T-helper 9 cell (primary cell): ENCODE data around the gene TMC2.
"Not testable (repeated sequence)": the region's sequence is repeated elsewhere in the genome, so short reads cannot be mapped to it uniquely, and the experiment has no call there.

Experiments
- DNase-seq: peaks from one replicate; pipeline ENCODE4 v3.0.0-alpha.2; 2020
- total RNA-seq, 2 donors: gene quantifications; one replicate each; lab custom pipeline; 2026; lab: John Stamatoyannopoulos, UW

The TMC2 gene, protein sequence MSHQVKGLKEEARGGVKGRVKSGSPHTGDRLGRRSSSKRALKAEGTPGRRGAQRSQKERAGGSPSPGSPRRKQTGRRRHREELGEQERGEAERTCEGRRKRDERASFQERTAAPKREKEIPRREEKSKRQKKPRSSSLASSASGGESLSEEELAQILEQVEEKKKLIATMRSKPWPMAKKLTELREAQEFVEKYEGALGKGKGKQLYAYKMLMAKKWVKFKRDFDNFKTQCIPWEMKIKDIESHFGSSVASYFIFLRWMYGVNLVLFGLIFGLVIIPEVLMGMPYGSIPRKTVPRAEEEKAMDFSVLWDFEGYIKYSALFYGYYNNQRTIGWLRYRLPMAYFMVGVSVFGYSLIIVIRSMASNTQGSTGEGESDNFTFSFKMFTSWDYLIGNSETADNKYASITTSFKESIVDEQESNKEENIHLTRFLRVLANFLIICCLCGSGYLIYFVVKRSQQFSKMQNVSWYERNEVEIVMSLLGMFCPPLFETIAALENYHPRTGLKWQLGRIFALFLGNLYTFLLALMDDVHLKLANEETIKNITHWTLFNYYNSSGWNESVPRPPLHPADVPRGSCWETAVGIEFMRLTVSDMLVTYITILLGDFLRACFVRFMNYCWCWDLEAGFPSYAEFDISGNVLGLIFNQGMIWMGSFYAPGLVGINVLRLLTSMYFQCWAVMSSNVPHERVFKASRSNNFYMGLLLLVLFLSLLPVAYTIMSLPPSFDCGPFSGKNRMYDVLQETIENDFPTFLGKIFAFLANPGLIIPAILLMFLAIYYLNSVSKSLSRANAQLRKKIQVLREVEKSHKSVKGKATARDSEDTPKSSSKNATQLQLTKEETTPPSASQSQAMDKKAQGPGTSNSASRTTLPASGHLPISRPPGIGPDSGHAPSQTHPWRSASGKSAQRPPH
- 0 to 0.07 reads per million in 2 donors for total RNA-seq

DNA sequence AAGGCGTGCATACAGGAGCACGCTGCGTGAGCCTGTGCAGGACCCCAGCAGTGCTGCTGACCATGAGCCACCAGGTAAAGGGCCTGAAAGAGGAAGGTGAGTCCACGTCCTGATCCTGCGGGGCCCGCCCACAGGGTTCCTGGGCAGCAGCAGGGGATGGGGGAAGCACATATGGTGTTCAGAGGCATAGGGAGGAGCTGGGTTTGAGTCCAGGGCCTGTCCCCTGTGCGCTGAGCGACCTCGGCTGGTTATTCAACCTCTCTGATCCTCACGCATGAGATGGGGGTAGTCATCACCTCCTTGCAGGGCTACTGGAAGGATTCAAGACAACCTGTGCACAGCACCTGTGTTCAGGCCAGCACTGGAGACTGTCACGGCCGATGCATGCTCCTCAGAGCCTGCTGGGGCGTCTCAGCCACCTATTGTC is at the start of gene TMC2:
Gene TMC2 (plus strand): TSS at position 14 of the 427 bp plus-strand sequence. CDS start 49 bp downstream, at position 63.
- no peak for DNase-seq

DNA sequence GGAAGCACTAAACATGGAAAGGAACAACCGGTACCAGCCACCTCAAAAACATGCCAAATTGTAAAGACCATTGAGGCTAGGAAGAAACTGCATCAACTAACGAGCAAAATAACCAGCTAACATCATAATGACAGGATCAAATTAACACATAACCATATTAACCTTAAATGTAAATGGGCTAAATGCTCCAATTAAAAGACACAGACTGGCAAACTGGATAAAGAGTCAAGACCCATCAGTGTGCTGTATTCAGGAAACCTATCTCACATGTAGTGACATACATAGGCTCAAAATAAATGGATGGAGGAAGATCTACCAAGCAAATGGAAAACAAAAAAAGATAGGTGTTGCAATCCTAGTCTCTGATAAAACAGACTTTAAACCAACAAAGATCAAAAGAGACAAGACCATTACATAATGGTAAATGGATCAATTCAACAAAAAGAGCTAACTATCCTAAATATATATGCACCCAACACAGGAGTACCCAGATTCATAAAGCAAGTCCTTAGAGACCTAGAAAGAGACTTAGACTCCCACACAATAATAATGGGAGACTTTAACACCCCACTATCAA is 33.5 kb upstream of the TMC2 start:
- not testable (repeated sequence) for DNase-seq

DNA sequence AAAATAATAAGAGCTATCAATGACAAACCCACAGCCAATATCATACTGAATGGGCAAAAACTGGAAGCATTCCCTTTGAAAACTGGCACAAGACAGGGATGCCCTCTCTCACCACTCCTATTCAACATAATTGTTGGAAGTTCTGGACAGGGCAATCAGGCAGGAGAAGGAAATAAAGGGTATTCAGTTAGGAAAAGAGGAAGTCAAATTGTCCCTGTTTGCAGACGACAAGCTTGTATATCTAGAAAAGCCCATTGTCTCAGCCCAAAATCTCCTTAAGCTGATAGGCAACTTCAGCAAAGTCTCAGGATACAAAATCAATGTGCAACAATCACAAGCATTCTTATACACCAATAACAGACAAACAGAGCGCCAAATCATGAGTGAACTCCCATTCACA is 31.6 kb upstream of the TMC2 start:
- not testable (repeated sequence) for DNase-seq

DNA sequence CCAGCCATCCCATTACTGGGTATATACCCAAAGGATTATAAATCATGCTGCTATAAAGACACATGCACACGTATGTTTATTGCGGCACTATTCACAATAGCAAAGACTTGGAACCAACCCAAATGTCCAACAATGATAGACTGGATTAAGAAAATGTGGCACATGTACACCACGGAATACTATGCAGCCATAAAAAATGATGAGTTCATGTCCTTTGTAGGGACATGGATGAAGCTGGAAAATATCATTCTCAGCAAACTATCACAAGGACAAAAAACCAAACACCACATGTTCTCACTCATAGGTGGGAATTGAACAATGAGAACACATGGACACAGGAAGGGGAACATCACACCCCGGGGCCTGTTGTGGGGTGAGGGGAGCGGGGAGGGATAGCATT is 29.9 kb upstream of the TMC2 start:
- DNase-seq: not testable (repeated sequence)

DNA sequence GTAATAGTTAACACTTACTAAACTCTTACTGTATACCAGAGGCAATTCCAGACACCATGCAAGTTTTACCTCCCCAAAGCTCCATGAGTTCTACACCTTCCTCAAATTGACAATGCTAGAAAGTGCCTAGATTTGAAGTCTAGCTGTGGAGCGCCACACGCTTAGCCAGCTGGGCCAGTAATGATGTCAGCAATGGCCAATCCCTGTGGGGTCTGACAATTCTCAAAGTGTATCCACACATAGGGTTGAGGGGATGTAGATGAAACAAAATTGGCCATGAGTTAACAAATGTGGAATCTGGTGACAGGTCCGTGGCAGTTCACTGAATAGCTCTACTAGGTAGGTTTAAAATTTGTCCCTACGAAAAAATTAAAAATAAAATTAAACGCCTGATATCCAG is 28.9 kb upstream of the TMC2 start:
- no peak for DNase-seq

DNA sequence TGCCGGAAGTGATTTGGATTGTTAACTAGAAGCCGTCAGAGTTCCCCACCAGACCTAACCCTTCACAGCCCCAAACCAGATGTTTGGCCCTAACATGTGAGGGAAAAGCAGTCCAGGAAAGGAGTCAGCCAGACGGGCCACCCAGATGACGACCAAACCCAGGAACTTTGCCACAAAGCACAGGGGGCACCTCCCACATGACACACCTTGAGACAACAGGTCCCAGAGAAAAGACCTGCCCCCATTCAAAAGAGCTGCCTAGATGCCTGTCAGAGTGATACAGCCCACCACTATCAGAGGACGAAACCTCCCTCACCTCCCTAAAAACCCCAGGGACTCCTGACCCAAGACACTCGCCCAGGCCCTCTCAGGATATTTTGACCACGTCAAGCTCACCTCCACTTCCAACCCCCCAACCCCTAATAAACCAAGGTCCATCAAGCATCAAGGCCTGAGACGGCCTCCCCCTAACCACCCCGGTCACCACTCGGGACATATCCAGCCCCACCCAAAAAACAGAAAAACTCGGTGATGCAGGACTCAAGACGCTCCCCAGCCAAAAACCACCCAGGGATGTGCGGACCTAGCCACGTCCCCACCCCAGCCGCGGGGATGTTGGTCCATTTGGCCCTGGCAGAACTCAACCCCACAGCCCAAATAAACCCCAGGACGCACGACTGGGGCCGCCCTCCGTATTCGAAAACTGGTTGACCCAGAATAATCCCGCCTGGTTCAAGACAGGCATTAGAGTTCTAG is 28.3 kb upstream of the TMC2 start:
- DNase-seq: no peak

DNA sequence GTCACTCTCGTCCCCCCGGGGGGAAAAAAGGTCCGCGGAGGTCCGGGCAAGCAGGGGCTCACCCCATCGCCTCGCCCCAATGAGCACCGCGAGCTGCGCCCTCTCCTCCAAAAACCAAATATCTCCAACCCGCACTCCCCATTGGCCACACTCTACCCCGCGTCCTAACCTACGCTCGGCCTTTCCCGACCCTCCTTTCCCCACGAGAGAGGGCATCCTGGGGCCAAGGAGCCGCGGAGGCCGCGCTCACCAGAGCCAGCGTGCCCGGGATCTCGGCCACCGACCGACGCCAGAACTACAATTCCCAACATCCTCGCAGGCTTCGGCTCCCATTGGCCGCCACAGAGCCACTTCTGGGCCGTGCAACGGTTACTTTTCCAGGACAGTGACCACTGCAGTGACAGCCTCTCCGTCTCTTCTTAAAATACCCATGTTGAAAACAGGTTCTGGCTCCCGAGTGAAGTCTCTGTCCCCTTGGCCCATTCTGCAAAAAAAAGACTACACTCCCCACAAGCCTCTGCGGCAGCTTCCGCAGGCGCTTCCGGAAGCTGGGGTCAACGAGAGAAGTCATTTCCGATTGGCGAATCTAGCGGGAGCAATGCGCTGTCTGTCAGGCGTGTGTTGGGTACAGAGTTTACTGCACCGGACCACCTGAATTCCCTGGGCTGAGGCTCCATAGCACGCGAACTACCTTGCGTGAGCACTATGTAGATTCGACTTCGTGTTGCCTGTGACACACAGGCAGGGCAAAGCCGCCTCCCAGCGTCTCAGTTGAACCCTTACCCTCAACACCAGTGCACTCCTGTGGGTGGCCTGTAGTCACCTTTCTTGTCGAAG is 27.5 kb upstream of the TMC2 start, which contains the start of gene ZNF343:
Gene ZNF343 (minus strand): TSS at position 285 of the 837 bp plus-strand sequence. CDS start 15,020 bp downstream, outside the sequence.
- DNase-seq: peak; percentile 62

DNA sequence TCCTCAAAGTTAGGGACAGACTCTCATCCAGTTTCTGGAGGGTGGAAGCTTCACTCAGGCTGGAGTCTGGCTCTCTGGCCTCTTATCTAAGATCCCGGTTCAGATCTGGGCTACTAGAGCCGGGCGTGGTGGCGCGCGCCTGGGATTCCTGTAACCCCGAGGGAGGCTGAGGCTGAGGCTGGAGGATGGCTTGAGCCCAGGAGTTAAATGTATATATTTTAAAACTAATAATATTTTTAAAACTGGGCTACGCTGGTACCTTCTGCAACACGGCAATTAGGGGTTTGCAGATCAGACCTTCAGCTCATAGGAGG is 26.9 kb upstream of the TMC2 start:
- DNase-seq: no peak

DNA sequence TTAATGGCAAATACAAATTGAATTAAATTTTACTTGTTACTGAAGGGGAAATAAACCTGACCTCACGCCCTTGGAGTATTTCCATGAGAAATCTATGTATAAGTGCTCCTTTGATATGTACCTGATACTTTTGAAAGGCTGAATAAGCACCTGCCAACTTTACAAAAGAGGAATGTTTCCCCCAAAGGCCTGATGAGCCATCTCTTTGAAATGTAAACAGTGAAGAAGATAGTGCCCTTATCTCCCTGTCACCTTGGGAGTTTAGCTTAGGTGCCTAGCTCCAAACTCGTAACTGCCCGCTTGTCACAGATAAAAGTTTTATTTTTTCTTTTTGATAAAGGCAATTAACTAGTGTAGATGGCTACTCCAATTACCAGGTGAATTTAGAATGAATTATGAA is 26.6 kb upstream of the TMC2 start:
- DNase-seq: no peak

DNA sequence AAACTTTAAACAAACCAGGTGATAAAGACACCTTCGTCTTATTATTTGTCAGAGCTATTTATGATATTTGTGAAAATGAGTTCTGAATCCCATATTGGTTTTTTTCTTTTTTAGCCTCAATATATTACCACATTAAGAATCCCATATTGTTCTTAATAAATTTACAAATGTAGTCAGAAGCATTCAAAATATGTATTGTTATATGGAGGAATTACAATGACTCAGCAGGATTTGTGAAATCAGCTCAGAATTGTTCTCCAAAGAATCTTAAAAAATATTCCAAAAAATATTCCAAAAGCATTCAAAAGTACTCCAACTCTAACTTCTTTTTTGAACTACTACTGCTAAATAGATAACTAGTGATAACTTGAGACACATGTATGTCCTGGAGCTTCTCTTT is 21.2 kb upstream of the TMC2 start:
- no peak for DNase-seq

DNA sequence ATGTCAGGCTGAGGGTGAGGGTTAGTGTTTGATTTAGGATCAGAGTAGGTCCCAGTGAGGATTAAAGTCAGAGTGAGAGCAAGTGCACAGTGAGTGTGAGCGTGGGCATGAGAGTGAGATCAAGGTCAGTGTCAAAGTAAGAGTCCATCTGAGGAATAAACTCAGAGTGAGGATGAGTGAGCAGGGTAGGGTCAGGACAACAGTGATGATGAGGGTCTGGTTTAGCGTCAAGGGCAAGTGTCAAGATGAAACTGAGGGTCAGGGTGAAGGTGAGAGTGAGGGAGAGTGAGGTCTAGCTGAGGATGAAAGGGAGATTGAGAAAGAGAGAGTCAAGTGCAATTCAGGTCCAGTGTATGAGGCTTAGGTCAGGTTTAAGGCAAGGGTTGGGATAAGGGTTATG is 20.0 kb upstream of the TMC2 start:
- no peak for DNase-seq

DNA sequence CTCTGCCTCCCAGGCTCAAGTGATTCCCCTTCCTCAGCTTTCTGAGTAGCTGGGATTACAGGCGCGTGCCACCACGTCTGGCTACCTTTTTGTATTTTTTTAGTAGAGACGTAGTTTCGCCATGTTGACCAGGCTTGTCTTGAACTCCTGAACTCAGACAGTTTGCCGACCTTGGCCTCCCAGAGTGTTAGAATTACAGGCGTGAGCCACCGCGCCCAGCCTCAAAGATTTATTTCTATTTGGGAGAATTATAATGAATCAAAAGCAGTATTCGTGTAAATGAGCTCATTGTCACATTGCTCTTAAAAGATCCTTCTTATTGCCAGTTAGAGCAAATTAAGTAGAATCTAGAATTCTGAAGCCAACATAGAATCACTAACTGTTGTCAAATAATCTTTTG is 18.3 kb upstream of the TMC2 start:
- no peak for DNase-seq

DNA sequence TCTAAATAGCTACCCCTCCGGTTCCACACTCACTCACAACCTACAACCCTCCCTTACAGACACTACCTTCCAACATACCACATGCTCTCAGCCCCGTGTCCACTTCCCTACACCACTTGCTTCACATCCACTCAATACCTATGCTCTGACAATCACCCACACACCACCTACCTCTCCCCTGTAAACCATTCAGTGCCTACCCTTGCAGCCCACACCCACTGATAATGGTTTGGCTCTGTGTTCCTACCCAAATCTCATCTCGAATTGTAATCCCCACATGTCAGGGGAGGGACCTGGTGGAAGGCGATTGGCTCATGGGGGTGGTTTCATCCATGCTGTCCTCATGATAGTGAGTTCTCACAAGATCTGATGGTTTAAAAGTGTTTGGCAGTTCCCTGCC is 17.8 kb upstream of the TMC2 start:
- DNase-seq: no peak

DNA sequence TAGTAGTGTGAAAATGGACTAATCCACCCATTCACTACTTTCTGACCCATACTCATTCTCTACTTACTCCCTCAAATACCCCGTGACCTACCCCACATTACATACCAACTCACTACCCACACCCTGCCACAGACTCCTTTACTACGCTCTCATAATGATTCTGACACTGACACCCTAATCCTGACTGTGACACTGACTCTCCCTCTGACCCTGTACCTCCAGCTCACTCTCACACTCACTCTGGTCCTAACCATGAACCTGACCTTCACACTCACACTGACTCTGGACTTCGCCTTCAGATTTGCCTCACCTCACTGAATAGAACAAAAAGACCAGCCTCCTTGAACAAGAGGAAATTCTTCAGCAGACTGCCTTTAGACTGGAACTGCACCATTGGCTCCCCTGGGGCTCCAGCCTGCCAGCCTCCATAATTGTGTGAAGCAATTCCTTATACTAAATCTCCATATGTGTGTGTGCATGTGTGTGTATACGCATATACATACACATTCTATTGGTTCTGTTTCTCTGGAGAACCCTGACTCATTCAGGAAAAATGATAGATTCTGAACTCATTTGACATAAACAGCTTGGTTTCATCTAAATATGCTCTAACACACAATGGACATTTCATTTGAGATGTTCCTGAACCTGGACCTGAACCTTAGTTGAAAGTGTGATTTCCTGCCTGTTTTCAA is 17.1 kb upstream of the TMC2 start:
- no peak for DNase-seq

DNA sequence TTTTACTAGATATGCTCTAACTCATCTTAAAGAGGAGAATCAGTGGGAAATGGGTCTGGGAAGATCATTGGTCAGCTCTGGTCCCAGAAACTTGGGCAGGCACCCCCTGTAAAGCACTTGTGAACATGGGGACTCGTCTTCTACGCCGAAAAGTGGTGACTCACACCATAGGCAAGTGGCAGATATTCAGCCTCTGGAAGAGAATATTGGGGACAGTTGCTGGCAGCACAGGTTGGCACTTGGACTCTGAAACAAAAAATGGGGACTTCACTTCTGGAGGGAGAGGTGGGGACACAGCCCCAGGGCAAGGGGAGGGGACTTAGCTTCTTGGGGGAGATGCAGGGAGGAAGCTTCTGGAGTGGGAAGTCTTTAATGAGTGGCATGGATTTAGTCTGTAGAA is 15.8 kb upstream of the TMC2 start:
- no peak for DNase-seq

DNA sequence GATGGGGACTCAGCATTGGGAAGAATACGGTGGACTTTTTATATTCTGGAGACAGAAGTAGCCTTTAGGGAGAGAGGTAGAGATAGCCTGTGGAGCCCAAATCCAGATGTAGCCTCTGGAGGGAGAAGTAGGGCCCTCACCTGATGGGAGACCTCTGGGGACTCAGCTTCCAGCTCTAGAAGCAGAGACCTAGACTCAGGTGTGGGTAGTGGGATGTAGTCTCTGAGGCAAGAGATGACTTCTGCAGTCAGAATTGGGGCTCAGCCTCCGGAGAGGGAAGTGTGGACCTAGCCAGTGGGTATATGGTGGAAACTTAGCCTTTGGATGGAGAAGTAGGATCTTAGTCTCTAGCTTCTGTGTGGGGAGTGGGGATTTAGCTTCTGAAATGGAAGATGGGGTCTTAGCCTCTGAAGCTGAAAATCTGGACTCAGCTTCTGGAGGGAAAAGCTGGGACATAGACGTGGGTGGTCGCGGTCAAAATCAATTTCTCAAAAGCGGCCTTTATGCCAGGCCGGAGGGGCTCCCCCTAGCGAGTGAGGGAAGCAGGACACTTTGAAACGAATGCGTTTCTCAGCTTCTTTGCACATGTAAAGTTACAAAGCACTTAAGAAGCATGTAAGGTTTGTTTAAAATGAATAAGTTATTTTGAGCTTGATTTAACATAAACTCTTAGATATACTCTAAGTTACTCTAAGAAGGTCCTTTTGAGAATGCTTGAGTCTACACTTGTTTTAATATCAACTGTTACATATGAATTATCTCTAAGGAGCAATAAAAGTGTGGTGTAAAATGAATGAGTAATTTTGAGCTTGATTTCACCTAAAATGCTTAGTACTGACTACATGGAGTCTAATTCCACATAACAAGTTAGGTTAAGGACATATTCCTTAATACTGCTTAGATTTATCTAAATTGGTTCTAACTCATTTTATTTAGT is 14.7 kb upstream of the TMC2 start:
- DNase-seq: peak; percentile 41

DNA sequence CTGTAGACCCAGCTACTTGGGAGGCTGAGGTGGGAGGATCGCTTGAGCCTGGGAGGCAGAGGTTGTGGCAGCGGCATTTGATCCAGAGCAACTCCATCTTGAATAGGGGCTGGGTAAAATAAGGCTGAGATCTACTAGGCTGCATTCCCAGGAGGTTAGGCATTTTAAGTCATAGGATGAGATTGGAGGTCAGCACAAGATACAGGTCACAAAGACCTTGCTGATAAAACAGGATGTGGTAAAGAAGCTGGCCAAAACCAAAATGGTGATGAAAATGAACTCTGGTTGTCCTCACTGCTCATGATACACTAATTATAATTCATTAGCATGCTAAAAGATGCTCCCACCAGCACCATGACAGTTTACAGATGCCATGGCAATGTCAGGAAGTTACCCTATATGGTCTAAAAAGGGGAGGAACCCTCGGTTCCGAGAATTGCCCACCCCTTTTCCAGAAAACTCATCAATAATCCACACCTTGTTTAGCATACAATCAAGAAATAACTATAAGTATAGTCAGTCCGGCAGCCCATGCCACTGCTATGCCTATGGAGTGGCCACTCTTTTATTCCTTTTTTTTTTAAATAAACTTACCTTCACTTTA is 13.4 kb upstream of the TMC2 start:
- not testable (repeated sequence) for DNase-seq

DNA sequence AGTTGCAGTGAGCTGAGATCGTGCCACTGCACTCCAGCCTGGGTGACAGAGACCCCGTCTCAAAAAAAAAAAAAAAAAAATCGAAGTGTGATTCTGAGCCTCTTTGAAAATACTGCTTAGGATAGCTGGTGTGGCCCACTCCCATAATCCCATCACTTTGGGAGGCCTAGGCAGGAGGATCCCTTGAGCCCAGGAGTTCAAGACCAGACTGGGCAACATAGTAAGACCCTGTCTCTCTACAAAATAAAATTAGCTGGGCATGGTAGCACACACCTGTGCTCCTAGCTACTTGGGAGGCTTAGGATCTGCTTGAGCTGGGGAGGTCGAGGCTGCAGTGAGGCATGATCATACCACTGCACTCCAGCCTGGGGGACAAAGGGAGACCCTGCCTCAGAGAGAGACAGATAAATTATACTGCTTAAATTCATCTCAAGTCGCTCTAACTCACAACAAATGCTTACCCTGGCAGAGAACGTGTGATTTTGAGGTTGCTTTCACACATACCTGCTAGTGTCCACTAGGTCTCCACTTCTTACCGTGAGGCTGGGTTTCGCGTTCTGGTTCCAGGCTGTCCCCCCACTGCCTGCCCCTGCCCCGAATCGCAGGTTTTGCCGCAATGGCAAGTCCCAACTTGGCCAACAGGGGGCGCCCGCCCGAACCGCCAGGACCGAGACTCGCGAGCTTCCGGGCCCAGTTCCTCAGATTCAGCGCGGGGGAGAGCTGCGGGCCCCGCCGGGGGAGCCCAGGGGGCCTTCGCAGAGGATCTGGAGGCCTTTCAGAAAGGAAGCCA is 12.3 kb upstream of the TMC2 start:
- peak; percentile 93 for DNase-seq
